ENCODE data around the gene DENR.
"Not testable (repeated sequence)": the region's sequence is repeated elsewhere in the genome, so short reads cannot be mapped to it uniquely, and the experiment has no call there.

DNA sequence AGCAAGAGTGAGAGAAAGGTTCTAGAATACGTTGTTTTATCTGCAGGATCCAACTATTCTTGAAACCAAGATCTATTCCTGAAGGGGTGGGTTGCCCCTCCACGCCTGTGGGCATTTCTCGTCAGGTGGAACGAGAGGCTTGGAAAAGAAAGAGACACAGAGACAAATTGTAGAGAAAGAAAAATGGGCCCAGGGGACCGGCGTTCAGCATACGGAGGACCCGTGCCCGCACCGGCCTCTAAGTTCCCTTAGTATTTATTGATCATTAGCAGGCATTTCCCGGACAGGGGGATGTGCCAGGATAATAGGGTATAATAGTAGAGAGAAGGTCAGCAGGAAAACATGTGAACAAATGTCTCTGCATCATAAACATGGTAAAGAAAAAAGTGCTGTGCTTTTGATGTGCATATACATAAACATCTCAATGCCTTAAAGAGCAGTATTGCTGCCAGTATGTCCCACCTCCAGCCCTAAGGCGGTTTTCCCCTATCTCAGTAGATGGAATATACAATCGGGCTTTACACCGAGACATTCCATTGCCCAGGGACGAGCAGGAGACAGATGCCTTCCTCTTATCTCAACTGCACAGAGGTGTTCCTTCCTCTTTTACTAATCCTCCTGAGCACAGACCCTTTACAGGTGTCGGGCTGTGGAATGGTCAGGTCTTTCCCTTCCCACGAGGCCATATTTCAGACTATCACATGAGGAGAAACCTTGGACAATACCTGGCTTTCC, 1.7 kb upstream of the DENR start:
- TF ChIP-seq POLR2A, POLR2AphosphoS5, TAF1, SPI1 (IDR thresholded peaks at IDR 0.05; ENCODE audit: low read depth, low read length): not testable (repeated sequence)
